NOMO-1 (cell line): ENCODE data around the gene ELMOD1.
A peak's percentile ranks its signal among the peaks of the same experiment; 100 is the strongest.

Experiments
- DNase-seq, 2 experiments: peaks; one replicate each; lab custom pipeline; 2025; ENCODE audit not compliant: unreplicated experiment in 2 of 2; lab: John Stamatoyannopoulos, UW

Gene ELMOD1

GRCh38 chr11:107713009-107713408 lies 122.1 kb downstream of the ELMOD1 start:
- peak; percentile 4 to 47 for DNase-seq
